HG03025 (cell line): ENCODE measurements around the gene HESX1.

Experiments
- ATAC-seq: cut with Tn5 transposase; IDR thresholded peaks from one replicate; pipeline ENCODE4 v1.9.1; 2021; ENCODE audit warnings: mild to moderate bottlenecking, moderate library complexity; ENCODE audit not compliant: unreplicated experiment, low FRiP score

Gene HESX1

DNA sequence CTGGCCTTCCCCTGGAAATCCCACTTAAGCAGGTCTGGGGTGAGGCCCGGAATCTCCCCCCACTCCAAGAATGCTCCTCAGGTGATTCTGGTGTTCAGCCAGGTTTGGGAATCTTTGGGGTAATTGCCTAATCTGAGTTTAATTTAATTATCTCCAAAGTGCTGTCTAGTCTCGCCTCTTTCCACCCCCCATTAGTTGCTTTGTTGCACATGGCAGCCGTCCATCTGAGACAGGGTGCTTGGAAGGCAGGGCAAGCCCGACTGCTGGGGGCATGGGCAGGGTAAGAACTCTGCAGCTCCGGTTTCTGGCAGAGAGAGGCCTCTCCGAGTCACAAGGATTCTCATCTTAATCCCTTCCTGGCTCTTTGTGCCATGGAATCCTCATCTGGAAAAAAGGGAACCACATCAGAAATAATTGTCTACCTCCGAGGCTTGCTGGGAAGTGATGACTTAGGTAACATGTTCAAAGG, 49.6 kb downstream of the HESX1 start:
- ATAC-seq: no peak
